Ascending aorta (tissue), 2 donors: Measurements from ENCODE around the gene RILP. TPM values are rescaled to one million over a fixed set of nuclear protein-coding genes. Genes with fewer than 3 reads are reported as not detected.

Experiments used
- DNase-seq, 2 donors: peaks; one replicate each; pipeline ENCODE4 v3.0.0-alpha.2; 2019; ENCODE audit warnings: low spot score in 2 of 2
- H3K27ac ChIP-seq, 2 donors: fragments of 200-600 bp; sonication (generic); one replicate each; pipeline ENCODE4 v1.5.1; 2016 to 2017; ENCODE audit warnings: mild to moderate bottlenecking in 1 of 2
- H3K27me3 ChIP-seq: fragments of 200-600 bp; sonication (generic); one replicate; pipeline ENCODE4 v1.5.1; 2017
- H3K36me3 ChIP-seq, 2 donors: fragments of 200-600 bp; sonication (generic); one replicate each; pipeline ENCODE4 v1.5.1; 2016
- H3K4me1 ChIP-seq, 2 donors: fragments of 200-600 bp; sonication (generic); one replicate each; pipeline ENCODE4 v1.5.1; 2016 to 2017; ENCODE audit warnings: mild to moderate bottlenecking in 1 of 2
- H3K4me3 ChIP-seq, 2 donors: fragments of 200-600 bp; sonication (generic); one replicate each; pipeline ENCODE4 v1.5.1; 2016 to 2017; ENCODE audit warnings: mild to moderate bottlenecking in 1 of 2
- H3K9me3 ChIP-seq, 2 donors: fragments of 200-600 bp; sonication (generic); one replicate each; pipeline ENCODE4 v1.5.1; 2016
- CTCF ChIP-seq, 3 experiments: fragments of 200-600 bp in 2 of 3; fragments of 450-650 bp in 1 of 3; sonication (generic) in 2 of 3; IDR thresholded peaks; one replicate each; pipeline ENCODE4 v1.5.1; 2016 to 2019; ENCODE audit warnings: antibody characterized with exemption in 3 of 3, mild to moderate bottlenecking in 1 of 3, moderate library complexity in 1 of 3
- intact Hi-C: fragments of 100-400 bp; cut with DNase I; formaldehyde crosslinking; loops from one replicate; pipeline ENCODE4 v1.15.1; 2023
- total RNA-seq: library from RNA; depleted of rRNA; stranded (reverse); fragments of >200 nt; gene quantifications from one replicate; pipeline ENCODE4 v1.1.0, GENCODE V29; 2016

RILP gene
- total RNA-seq, 1 donor from 2014 or later, result 103 TPM

GRCh38 chr17:1648963-1649843 lies 463 bp downstream of the RILP start:
- intact Hi-C loops, result loop anchor here (1.0 to 5.0 kb wide), 6 partner anchors 21 to 382 kb away; partner anchors contain the start of genes CRK, PRPF8 and SLC43A2
- peak overlapping the region; percentile 94 to 99 for H3K27ac ChIP-seq
- H3K9me3 ChIP-seq, result no peaks in the 10 kb centered on the region
- peak in 2 of 3 experiments; percentile 94 to 97 for TF ChIP-seq CTCF (IDR thresholded peaks at IDR 0.05)
- peaks cover 38 to 40% of the 10 kb centered on the region in 2 donors for H3K36me3 ChIP-seq
- peak overlapping the region; percentile 74 to 92 for H3K4me3 ChIP-seq
- no peaks in the 10 kb centered on the region for H3K27me3 ChIP-seq
- peak; percentile 86 to 98 for DNase-seq
- peaks cover 4 to 22% of the 10 kb centered on the region in 2 donors for H3K4me1 ChIP-seq

DNA sequence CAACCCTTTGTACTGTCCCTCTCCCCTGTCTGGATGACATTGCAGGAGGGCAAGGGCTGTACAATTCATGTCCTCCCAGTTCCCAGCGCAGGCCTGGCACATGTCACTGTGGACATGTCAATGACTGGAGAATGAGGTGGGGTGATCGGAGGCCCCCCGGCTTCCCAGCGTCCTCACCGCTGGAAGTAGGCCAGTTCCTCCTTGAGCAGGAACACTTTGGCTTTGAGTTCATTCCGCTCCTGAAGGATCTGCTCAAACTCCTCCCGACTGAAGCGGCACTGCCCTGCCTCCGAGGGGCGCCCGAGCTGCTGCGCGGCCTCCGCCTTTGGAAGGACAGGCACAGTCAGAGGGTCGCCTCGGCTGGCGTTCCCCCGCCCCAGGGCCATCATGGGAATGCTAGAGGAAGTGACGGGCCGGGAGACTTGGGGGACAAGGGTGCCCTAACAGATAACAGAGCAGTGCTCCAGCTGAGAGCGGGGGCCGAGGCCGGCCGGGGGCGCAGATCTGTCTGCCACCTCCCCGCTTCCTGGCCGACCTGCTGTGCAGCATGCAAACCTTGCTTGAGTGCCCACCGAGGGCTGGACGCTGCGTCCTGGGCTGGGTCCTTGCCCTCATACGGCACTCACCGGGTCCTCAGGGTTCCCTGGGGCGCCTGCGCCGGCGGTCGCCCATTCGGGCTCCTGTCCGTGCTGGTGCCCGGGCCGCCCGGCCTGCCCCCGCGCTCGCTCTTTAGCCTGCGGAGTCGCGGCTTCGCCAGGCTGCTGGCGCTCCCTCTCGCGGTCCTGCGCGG lies 1.3 kb downstream of the RILP start:
- peaks cover 4 to 28% of the 10 kb centered on the region in 2 donors for H3K4me1 ChIP-seq
- intact Hi-C loops, result loop anchor here (1.0 to 5.0 kb wide), 3 partner anchors 68 to 381 kb away; no protein-coding TSS in a partner anchor
- no peaks in the 10 kb centered on the region for H3K27me3 ChIP-seq
- H3K9me3 ChIP-seq, result no peaks in the 10 kb centered on the region
- peak overlapping the region; percentile 75 to 87 for H3K27ac ChIP-seq
- peak in 1 of 2 donors; percentile 72 for DNase-seq
- H3K4me3 ChIP-seq, result peak overlapping the region; percentile 74 to 92
- peaks cover 30 to 32% of the 10 kb centered on the region in 2 donors for H3K36me3 ChIP-seq
- peak in 1 of 3 experiments; percentile 98 for TF ChIP-seq CTCF (IDR thresholded peaks at IDR 0.05)

DNA sequence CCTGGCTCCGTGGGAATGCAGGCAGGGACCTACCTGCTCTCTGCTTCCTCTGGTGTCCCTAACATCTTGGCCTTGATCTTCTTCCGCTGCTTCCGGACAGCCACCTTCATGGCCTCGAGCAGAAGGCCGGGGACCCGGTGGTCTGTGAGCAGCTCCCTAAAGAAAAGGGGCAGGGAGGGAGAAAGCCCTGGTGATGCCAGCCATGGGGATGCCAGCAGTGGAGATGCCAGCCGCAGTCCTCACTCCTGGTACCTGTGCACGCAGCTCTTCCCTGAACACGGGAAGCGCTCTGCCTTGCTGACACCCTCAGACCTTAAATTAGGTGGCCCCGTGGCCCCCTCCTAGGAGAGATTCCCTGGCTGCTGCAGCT lies 1.9 kb downstream of the RILP start:
- peak overlapping the region; percentile 75 to 87 for H3K27ac ChIP-seq

GRCh38 chr17:1646199-1646875 lies 3.3 kb downstream of the RILP start:
- TF ChIP-seq CTCF (IDR thresholded peaks at IDR 0.05), result no peak
- H3K4me1 ChIP-seq, result peaks cover 6 to 28% of the 10 kb centered on the region in 2 donors

More for the DNA sequence above, 1.9 kb downstream of the RILP start:
- Histone ChIP-seq H3K27me3 (no peaks in the 10 kb centered on the region), H3K4me3 (peak overlapping the region in 1 of 2 donors; percentile 74), H3K9me3 (no peaks in the 10 kb centered on the region), H3K4me1 (peaks cover 6 to 28% of the 10 kb centered on the region in 2 donors), H3K36me3 (peaks cover 24 to 26% of the 10 kb centered on the region in 2 donors)
- no peak for TF ChIP-seq CTCF (IDR thresholded peaks at IDR 0.05)
- no peak for DNase-seq
- intact Hi-C loops, result loop anchor here (1.0 to 5.0 kb wide), 3 partner anchors 69 to 380 kb away; no protein-coding TSS in a partner anchor

More at GRCh38 chr17:1646199-1646875, 3.3 kb downstream of the RILP start:
- Histone ChIP-seq H3K4me3 (peak overlapping the region in 1 of 2 donors; percentile 48), H3K9me3 (no peaks in the 10 kb centered on the region), H3K27ac (no peak overlapping the region), H3K36me3 (peaks cover 9 to 12% of the 10 kb centered on the region in 2 donors), H3K27me3 (no peaks in the 10 kb centered on the region)
- no peak for DNase-seq
- intact Hi-C loops, result loop anchor here (5.0 kb wide), 1 partner anchor 379 kb away; no protein-coding TSS in a partner anchor
